CD14-positive monocyte (primary cell): ENCODE results near the gene PDZD8. TPM values are rescaled to one million over a fixed set of nuclear protein-coding genes. Genes with fewer than 3 reads are reported as not detected.

Experiments
- DNase-seq, 3 donors: peaks; one replicate each; pipeline ENCODE4 v3.0.0-alpha.2; 2011 to 2022
- H2AFZ ChIP-seq: 2 replicates; pipeline ENCODE4 v1.6.0; 2012; ENCODE audit warnings: mild to moderate bottlenecking, low read depth, low read length, inconsistent platforms; ENCODE audit not compliant: insufficient read depth, poor library complexity, severe bottlenecking
- H3K27ac ChIP-seq, 2 donors: 1 replicate in 1 of 2; 2 replicates in 1 of 2; pipeline ENCODE4 v1.5.1; 2012 to 2013; ENCODE audit warnings: low read length in 2 of 2, control low read depth in 1 of 2, inconsistent platforms in 1 of 2, low read depth in 1 of 2, mild to moderate bottlenecking in 1 of 2
- H3K27me3 ChIP-seq, 2 donors: one replicate each; pipeline versions ENCODE4 v1.6.0 to v1.6.1; 2011 to 2013; ENCODE audit warnings: low read length in 2 of 2; ENCODE audit not compliant: control insufficient read depth in 2 of 2, insufficient read depth in 2 of 2
- H3K36me3 ChIP-seq, 2 donors: replicated peaks in 1 of 2; 1 replicate in 1 of 2; 2 replicates in 1 of 2; pipeline versions ENCODE4 v1.5.1 to v1.6.1; 2012 to 2013; ENCODE audit warnings: low read length in 2 of 2, control low read depth in 1 of 2, inconsistent platforms in 1 of 2, mild to moderate bottlenecking in 1 of 2; ENCODE audit not compliant: insufficient read depth in 2 of 2, control insufficient read depth in 1 of 2
- H3K4me1 ChIP-seq, 2 donors: 1 replicate in 1 of 2; 2 replicates in 1 of 2; pipeline versions ENCODE4 v1.5.1 to v1.6.1; 2012 to 2013; ENCODE audit warnings: low read length in 2 of 2, control low read depth in 1 of 2, inconsistent platforms in 1 of 2, mild to moderate bottlenecking in 1 of 2, moderate library complexity in 1 of 2; ENCODE audit not compliant: insufficient read depth in 2 of 2, control insufficient read depth in 1 of 2
- H3K4me2 ChIP-seq: replicated peaks from 2 replicates; pipeline ENCODE3; 2012; ENCODE audit warnings: low read length, moderate library complexity, mild to moderate bottlenecking; ENCODE audit not compliant: poor library complexity, severe bottlenecking; ENCODE audit errors: extremely low read depth
- H3K4me3 ChIP-seq, 3 experiments: fragments of 200-600 bp in 1 of 3; sonication (generic) in 1 of 3; replicated peaks in 1 of 3; 1 replicate in 2 of 3; 2 replicates in 1 of 3; pipeline ENCODE4 v1.5.1; 2011 to 2013; ENCODE audit warnings: low read length in 3 of 3, mild to moderate bottlenecking in 3 of 3, control low read depth in 2 of 3, low read depth in 2 of 3, inconsistent platforms in 1 of 3, moderate library complexity in 1 of 3
- H3K79me2 ChIP-seq: 2 replicates; pipeline ENCODE4 v1.6.0; 2012; ENCODE audit warnings: mild to moderate bottlenecking, control low read depth, inconsistent platforms, low read length, moderate library complexity; ENCODE audit not compliant: insufficient read depth
- H3K9ac ChIP-seq: 2 replicates; pipeline ENCODE4 v1.6.0; 2017; ENCODE audit warnings: low read length, mild to moderate bottlenecking; ENCODE audit not compliant: insufficient read depth, poor library complexity, severe bottlenecking
- H3K9me3 ChIP-seq, 2 donors: replicated peaks in 1 of 2; 1 replicate in 1 of 2; 2 replicates in 1 of 2; pipeline versions ENCODE4 v1.5.1 to v1.6.1; 2012 to 2013; ENCODE audit warnings: low read length in 2 of 2, control low read depth in 1 of 2; ENCODE audit not compliant: control insufficient read depth in 1 of 2, insufficient read depth in 1 of 2
- H4K20me1 ChIP-seq: 2 replicates; pipeline ENCODE4 v1.6.0; 2012; ENCODE audit warnings: mild to moderate bottlenecking, low read length, control low read depth, moderate library complexity; ENCODE audit not compliant: insufficient read depth
- H3K27ac Mint-ChIP-seq, 7 donors: one replicate each; pipeline ENCODE4 v1.8.0; 2020; ENCODE audit warnings: mild to moderate bottlenecking in 7 of 7, mixed read lengths in 7 of 7, moderate library complexity in 6 of 7, inconsistent platforms in 2 of 7
- H3K27me3 Mint-ChIP-seq, 3 donors: one replicate each; pipeline ENCODE4 v1.8.0; 2021 to 2022; ENCODE audit warnings: low read depth in 3 of 3, mild to moderate bottlenecking in 3 of 3, mixed read lengths in 3 of 3, moderate library complexity in 3 of 3, inconsistent platforms in 1 of 3
- H3K36me3 Mint-ChIP-seq, 2 donors: one replicate each; pipeline ENCODE4 v1.8.0; 2020; ENCODE audit warnings: mixed read lengths in 2 of 2, inconsistent platforms in 1 of 2, mild to moderate bottlenecking in 1 of 2
- H3K4me1 Mint-ChIP-seq: one replicate; pipeline ENCODE4 v1.8.0; 2020; ENCODE audit warnings: mild to moderate bottlenecking, mixed read lengths
- H3K4me3 Mint-ChIP-seq, 2 donors: one replicate each; pipeline ENCODE4 v1.8.0; 2020; ENCODE audit warnings: mild to moderate bottlenecking in 2 of 2, mixed read lengths in 2 of 2, moderate library complexity in 1 of 2
- H3K9me3 Mint-ChIP-seq, 7 donors: one replicate each; pipeline ENCODE4 v1.8.0; 2020 to 2022; ENCODE audit warnings: mixed read lengths in 7 of 7, mild to moderate bottlenecking in 6 of 7, moderate library complexity in 6 of 7, inconsistent platforms in 2 of 7
- CTCF ChIP-seq: fragments of 200-600 bp; IDR thresholded peaks from one replicate; pipeline ENCODE4 v1.8.0; 2022; ENCODE audit warnings: antibody characterized with exemption, mild to moderate bottlenecking
- WGBS: methylation state at CpG from one replicate; pipeline ENCODE4 v1.1.5; 2013; ENCODE audit warnings: missing lambda C conversion rate; ENCODE audit not compliant: insufficient coverage; 5-methylcytosine and 5-hydroxymethylcytosine counted together
- intact Hi-C, 2 donors: fragments of 100-400 bp; cut with micrococcal nuclease; formaldehyde crosslinking; loops; one replicate each; pipeline versions ENCODE4 v1.15.0 to v1.15.1; 2023
- polyA plus RNA-seq, 3 donors: library from polyadenylated mRNA; depleted of rRNA in 1 of 3; unstranded in 2 of 3; stranded (reverse) in 1 of 3; fragments of 300-500 nt in 2 of 3; fragments of >200 nt in 1 of 3; fragmentation: Illumina TruSeq in 2 of 3; gene quantifications; 1 replicate in 2 of 3; 2 replicates in 1 of 3; pipeline ENCODE4 v1.2.3, GENCODE V29; 2012 to 2021

PDZD8 gene
- polyA plus RNA-seq, 3 donors: 4.6 to 104 (median 9.0) TPM

- H3K9me3 ChIP-seq: no peaks in the 10 kb centered on the region
- Mint-ChIP-seq H3K9me3 (no peaks in the 10 kb centered on the region), H3K27me3 (no peaks in the 10 kb centered on the region), H3K27ac (no peak overlapping the region), H3K36me3 (peaks cover 23 to 24% of the 10 kb centered on the region in 2 donors), H3K4me1 (peaks cover 8% of the 10 kb centered on the region), H3K4me3 (no peak overlapping the region)
- H3K36me3 ChIP-seq: peaks cover 0 to 23% of the 10 kb centered on the region in 2 donors
- no peak overlapping the region for H3K4me2 ChIP-seq
- no peak overlapping the region for H3K27ac ChIP-seq
- no peak for DNase-seq
- H3K4me3 ChIP-seq: no peak overlapping the region
- no peak overlapping the region for H2AFZ ChIP-seq
- no peak for TF ChIP-seq CTCF
- H3K79me2 ChIP-seq: peaks cover 90% of the 10 kb centered on the region
- peaks cover 90% of the 10 kb centered on the region for H4K20me1 ChIP-seq
- intact Hi-C loops: loop anchor here in 1 of 2 donors (10.0 kb wide), 1 partner anchor 102 kb away; no protein-coding TSS in a partner anchor
- no peaks in the 10 kb centered on the region for H3K4me1 ChIP-seq
- no peak overlapping the region for H3K9ac ChIP-seq
- no peaks in the 10 kb centered on the region for H3K27me3 ChIP-seq
These were observed 48.0 kb downstream of the PDZD8 start for GRCh38 chr10:117327262-117327661.

- H2AFZ ChIP-seq: no peak overlapping the region
- intact Hi-C loops: loop anchor here (5.0 to 10.0 kb wide), 2 partner anchors 100 to 107 kb away; no protein-coding TSS in a partner anchor
- no peaks in the 10 kb centered on the region for H3K9me3 ChIP-seq
- WGBS: no CpG with 5 or more reads among the region's 2 CpGs
- peaks cover 0 to 20% of the 10 kb centered on the region in 2 donors for H3K36me3 ChIP-seq
- H3K4me3 ChIP-seq: no peak overlapping the region
- Mint-ChIP-seq H3K27ac (no peak overlapping the region), H3K4me1 (peaks cover 5% of the 10 kb centered on the region), H3K27me3 (no peaks in the 10 kb centered on the region), H3K36me3 (peaks cover 10 to 13% of the 10 kb centered on the region in 2 donors), H3K4me3 (no peak overlapping the region), H3K9me3 (no peaks in the 10 kb centered on the region)
- H3K4me1 ChIP-seq: no peaks in the 10 kb centered on the region
- no peak for DNase-seq
- peaks cover 91% of the 10 kb centered on the region for H4K20me1 ChIP-seq
- no peak overlapping the region for H3K9ac ChIP-seq
- H3K27ac ChIP-seq: no peak overlapping the region
- H3K79me2 ChIP-seq: peaks cover 88% of the 10 kb centered on the region
- no peak overlapping the region for H3K4me2 ChIP-seq
- no peak for TF ChIP-seq CTCF
- no peaks in the 10 kb centered on the region for H3K27me3 ChIP-seq
These were observed 50.9 kb downstream of the PDZD8 start for GRCh38 chr10:117324367-117324766.
